Calu3 (cell line): ENCODE data around the gene GET4. TPM values are rescaled to one million over a fixed set of nuclear protein-coding genes. Genes with fewer than 3 reads are reported as not detected.

Source experiments
- BruUV-seq: library from RNA; stranded (reverse); fragments of 400-500 nt; replicated peaks from 2 replicates; lab custom pipeline; 2021; lab: Mats Ljungman, UMichigan
- CTCF ChIA-PET: fragments of 300-600 bp; sonication (Branson Sonifier 250); formaldehyde crosslinking; loops from one replicate; lab custom pipeline; 2022; ENCODE audit warnings: antibody characterized with exemption; lab: Charles Lee
- DNase-seq: peaks from one replicate; pipeline ENCODE4 v3.0.0; 2022
- H3K27ac Mint-ChIP-seq: one replicate; pipeline ENCODE4 v1.8.0; 2022; ENCODE audit warnings: mixed read lengths; ENCODE audit not compliant: unreplicated experiment
- H3K27me3 Mint-ChIP-seq: one replicate; pipeline ENCODE4 v1.8.0; 2022; ENCODE audit warnings: mixed read lengths; ENCODE audit not compliant: unreplicated experiment
- H3K36me3 Mint-ChIP-seq: one replicate; pipeline ENCODE4 v1.8.0; 2022; ENCODE audit warnings: mild to moderate bottlenecking, moderate library complexity, mixed read lengths; ENCODE audit not compliant: insufficient read depth, unreplicated experiment
- H3K4me1 Mint-ChIP-seq: one replicate; pipeline ENCODE4 v1.8.0; 2022; ENCODE audit warnings: mild to moderate bottlenecking, low read depth, mixed read lengths; ENCODE audit not compliant: unreplicated experiment
- H3K4me3 Mint-ChIP-seq: one replicate; pipeline ENCODE4 v1.8.0; 2022; ENCODE audit warnings: mild to moderate bottlenecking, low read depth, moderate library complexity, mixed read lengths; ENCODE audit not compliant: unreplicated experiment
- H3K9me3 Mint-ChIP-seq: one replicate; pipeline ENCODE4 v1.8.0; 2022; ENCODE audit warnings: low read depth, mixed read lengths; ENCODE audit not compliant: unreplicated experiment
- CTCF ChIP-seq: fragments of 200-600 bp; IDR thresholded peaks from one replicate; pipeline ENCODE4 v1.8.0; 2022; ENCODE audit warnings: antibody characterized with exemption; ENCODE audit not compliant: unreplicated experiment
- intact Hi-C: fragments of 100-400 bp; cut with micrococcal nuclease; formaldehyde crosslinking; loops from one replicate; pipeline ENCODE4 v1.10.0; 2022; ENCODE audit not compliant: unreplicated experiment
- total RNA-seq: library from RNA; stranded (reverse); gene quantifications from 2 replicates; pipeline ENCODE4 v1.2.3, GENCODE V29; 2022

GET4 gene
- total RNA-seq, 1 experiment from 2014 or later, result 145 TPM

- peak; percentile 65 for DNase-seq
- Mint-ChIP-seq H3K9me3 (no peaks in the 10 kb centered on the region), H3K4me1 (peaks cover 67% of the 10 kb centered on the region), H3K27ac (peak overlapping the region; percentile 27), H3K36me3 (peaks cover 84% of the 10 kb centered on the region), H3K4me3 (peak overlapping the region; percentile 28), H3K27me3 (no peaks in the 10 kb centered on the region)
- BruUV-seq, result no TSS peak
- no peak for TF ChIP-seq CTCF
- intact Hi-C loops, result no loop called here
- CTCF ChIA-PET, result no interaction called here
Observed at GRCh38 chr7:916291-916941, 40.1 kb downstream of the GET4 start.

GRCh38 chr7:917255-918117 is 41.1 kb downstream of the GET4 start:
- DNase-seq, result no peak
- intact Hi-C loops, result no loop called here
- no TSS peak for BruUV-seq
- Mint-ChIP-seq H3K36me3 (peaks cover 83% of the 10 kb centered on the region), H3K4me3 (no peak overlapping the region), H3K9me3 (no peaks in the 10 kb centered on the region), H3K27ac (peak overlapping the region; percentile 69), H3K27me3 (no peaks in the 10 kb centered on the region), H3K4me1 (peaks cover 69% of the 10 kb centered on the region)
- no peak for TF ChIP-seq CTCF
- CTCF ChIA-PET, result interaction anchor here (1.0 kb wide), 1 partner anchor 10 kb away, joined by 4 read pairs; no protein-coding TSS in a partner anchor

GRCh38 chr7:918118-918425 is 41.7 kb downstream of the GET4 start:
- intact Hi-C loops, result no loop called here
- no TSS peak for BruUV-seq
- CTCF ChIA-PET, result interaction anchor here (1.0 kb wide), 1 partner anchor 11 kb away, joined by 4 read pairs; no protein-coding TSS in a partner anchor
- Mint-ChIP-seq H3K4me1 (peaks cover 68% of the 10 kb centered on the region), H3K36me3 (peaks cover 84% of the 10 kb centered on the region), H3K27ac (peak overlapping the region; percentile 69), H3K27me3 (no peaks in the 10 kb centered on the region), H3K4me3 (no peak overlapping the region), H3K9me3 (no peaks in the 10 kb centered on the region)
- no peak for DNase-seq
- TF ChIP-seq CTCF, result no peak

- DNase-seq, result no peak
- Mint-ChIP-seq H3K27me3 (no peaks in the 10 kb centered on the region), H3K9me3 (no peaks in the 10 kb centered on the region), H3K27ac (peak overlapping the region; percentile 33), H3K4me1 (peaks cover 68% of the 10 kb centered on the region), H3K4me3 (no peak overlapping the region), H3K36me3 (peaks cover 84% of the 10 kb centered on the region)
- no peak for TF ChIP-seq CTCF
- CTCF ChIA-PET, result no interaction called here
- BruUV-seq, result no TSS peak
- intact Hi-C loops, result no loop called here
Observed at GRCh38 chr7:918441-919113, 42.2 kb downstream of the GET4 start.
